Cardiac fibroblast (primary cell): ENCODE data around the gene ELMO1.
A peak's percentile ranks its signal among the peaks of the same experiment; 100 is the strongest.

Source experiments
- DNase-seq, 2 donors: peaks; one replicate each; pipeline versions ENCODE4 v3.0.0 to v3.0.0-alpha.2; 2010; ENCODE audit warnings: low read depth in 2 of 2
- H3K4me3 ChIP-seq, 2 donors: replicated peaks in 1 of 2; 1 replicate in 1 of 2; 2 replicates in 1 of 2; pipeline ENCODE4 v1.5.1; 2011; ENCODE audit warnings: low read depth in 2 of 2, low read length in 2 of 2, mild to moderate bottlenecking in 2 of 2, moderate library complexity in 1 of 2
- CTCF ChIP-seq: IDR thresholded peaks from one replicate; pipeline ENCODE4 v1.5.1; 2011; ENCODE audit warnings: low read depth, mild to moderate bottlenecking, low read length, inconsistent platforms

ELMO1 gene

GRCh38 chr7:37211097-37211880, 237.4 kb downstream of the ELMO1 start:
- peak; percentile 59 to 88 for DNase-seq

GRCh38 chr7:37209195-37209594, 239.5 kb downstream of the ELMO1 start:
- TF ChIP-seq CTCF = no peak
- no peak overlapping the region for H3K4me3 ChIP-seq
- DNase-seq = no peak

More at GRCh38 chr7:37211097-37211880, 237.4 kb downstream of the ELMO1 start:
- no peak for TF ChIP-seq CTCF
- no peak overlapping the region for H3K4me3 ChIP-seq

GRCh38 chr7:37208528-37208927, 240.1 kb downstream of the ELMO1 start:
- TF ChIP-seq CTCF = peak; percentile 28
- H3K4me3 ChIP-seq = no peak overlapping the region
- DNase-seq = peak; percentile 78 to 95

DNA sequence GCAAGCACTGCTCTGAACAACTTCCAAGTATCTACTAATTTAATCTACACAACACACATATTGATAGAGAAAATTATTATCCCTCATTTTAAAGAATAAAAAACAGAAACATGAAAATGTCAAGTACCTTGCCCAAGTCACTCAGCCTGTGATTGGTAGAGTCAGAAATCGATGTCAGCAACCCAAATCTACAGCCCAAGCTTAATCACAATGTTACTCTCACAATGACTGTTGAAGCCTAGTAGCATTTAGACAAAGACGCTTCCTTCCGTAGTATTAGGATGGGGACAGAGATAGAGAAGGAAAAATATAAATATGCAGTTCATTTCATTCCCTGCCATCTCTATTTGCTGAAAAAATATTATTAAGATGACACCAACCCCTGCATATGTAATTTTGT, 242.5 kb downstream of the ELMO1 start:
- no peak for TF ChIP-seq CTCF
- H3K4me3 ChIP-seq = no peak overlapping the region
- DNase-seq = no peak

GRCh38 chr7:37205451-37205850, 243.2 kb downstream of the ELMO1 start:
- no peak overlapping the region for H3K4me3 ChIP-seq
- no peak for DNase-seq
- no peak for TF ChIP-seq CTCF

- no peak for DNase-seq
- TF ChIP-seq CTCF = no peak
- no peak overlapping the region for H3K4me3 ChIP-seq
Measured at GRCh38 chr7:37201876-37202198, 246.8 kb downstream of the ELMO1 start.
